MCF 10A (cell line): ENCODE data around the gene PTRH2. TPM values are rescaled to one million over a fixed set of nuclear protein-coding genes. Genes with fewer than 3 reads are reported as not detected.
A peak's percentile ranks its signal among the peaks of the same experiment; 100 is the strongest.

ENCODE experiments used
- BruUV-seq: library from RNA; stranded (reverse); fragments of 400-500 nt; replicated peaks from 2 replicates; lab custom pipeline; 2021; lab: Mats Ljungman, UMichigan
- CTCF ChIA-PET: fragments of 300-600 bp; sonication (Branson Sonifier 250); formaldehyde crosslinking; extraction: SDS; loops from one replicate; lab custom pipeline; 2021; ENCODE audit warnings: antibody characterized with exemption, inconsistent platforms; lab: Yijun Ruan, JAX
- POLR2A ChIA-PET: fragments of 300-600, 350-650 bp; sonication (Branson Sonifier 250); formaldehyde crosslinking; extraction: SDS; loops from one replicate; lab custom pipeline; 2020; ENCODE audit warnings: antibody characterized with exemption, inconsistent platforms; lab: Yijun Ruan, JAX
- DNase-seq: peaks from one replicate; pipeline ENCODE4 v3.0.0-alpha.2; 2018; ENCODE audit not compliant: unreplicated experiment
- H3K27ac Mint-ChIP-seq: one replicate; pipeline ENCODE4 v1.8.0; 2022; ENCODE audit warnings: mild to moderate bottlenecking, low read depth, mixed read lengths; ENCODE audit not compliant: unreplicated experiment
- H3K27me3 Mint-ChIP-seq: one replicate; pipeline ENCODE4 v1.8.0; 2022; ENCODE audit warnings: mixed read lengths; ENCODE audit not compliant: insufficient read depth, unreplicated experiment
- H3K36me3 Mint-ChIP-seq: one replicate; pipeline ENCODE4 v1.8.0; 2022; ENCODE audit warnings: mild to moderate bottlenecking, moderate library complexity, mixed read lengths; ENCODE audit not compliant: insufficient read depth, unreplicated experiment
- H3K4me1 Mint-ChIP-seq: one replicate; pipeline ENCODE4 v1.8.0; 2022; ENCODE audit warnings: mixed read lengths; ENCODE audit not compliant: insufficient read depth, unreplicated experiment
- H3K4me3 Mint-ChIP-seq: one replicate; pipeline ENCODE4 v1.8.0; 2022; ENCODE audit warnings: mild to moderate bottlenecking, moderate library complexity, mixed read lengths; ENCODE audit not compliant: unreplicated experiment
- H3K9me3 Mint-ChIP-seq: one replicate; pipeline ENCODE4 v1.8.0; 2022; ENCODE audit warnings: mixed read lengths; ENCODE audit not compliant: unreplicated experiment
- CTCF ChIP-seq: fragments of 200-600 bp; IDR thresholded peaks from one replicate; pipeline ENCODE4 v1.8.0; 2022; ENCODE audit warnings: antibody characterized with exemption, mild to moderate bottlenecking; ENCODE audit not compliant: unreplicated experiment
- intact Hi-C: fragments of 100-400 bp; cut with micrococcal nuclease; formaldehyde crosslinking; loops from 2 replicates; pipeline ENCODE4 v1.14.1; 2022
- total RNA-seq: library from RNA; stranded (reverse); gene quantifications from 2 replicates; pipeline ENCODE4 v1.2.3, GENCODE V29; 2022

PTRH2 gene
- total RNA-seq, 1 experiment from 2014 or later, result 51.7 TPM

DNA sequence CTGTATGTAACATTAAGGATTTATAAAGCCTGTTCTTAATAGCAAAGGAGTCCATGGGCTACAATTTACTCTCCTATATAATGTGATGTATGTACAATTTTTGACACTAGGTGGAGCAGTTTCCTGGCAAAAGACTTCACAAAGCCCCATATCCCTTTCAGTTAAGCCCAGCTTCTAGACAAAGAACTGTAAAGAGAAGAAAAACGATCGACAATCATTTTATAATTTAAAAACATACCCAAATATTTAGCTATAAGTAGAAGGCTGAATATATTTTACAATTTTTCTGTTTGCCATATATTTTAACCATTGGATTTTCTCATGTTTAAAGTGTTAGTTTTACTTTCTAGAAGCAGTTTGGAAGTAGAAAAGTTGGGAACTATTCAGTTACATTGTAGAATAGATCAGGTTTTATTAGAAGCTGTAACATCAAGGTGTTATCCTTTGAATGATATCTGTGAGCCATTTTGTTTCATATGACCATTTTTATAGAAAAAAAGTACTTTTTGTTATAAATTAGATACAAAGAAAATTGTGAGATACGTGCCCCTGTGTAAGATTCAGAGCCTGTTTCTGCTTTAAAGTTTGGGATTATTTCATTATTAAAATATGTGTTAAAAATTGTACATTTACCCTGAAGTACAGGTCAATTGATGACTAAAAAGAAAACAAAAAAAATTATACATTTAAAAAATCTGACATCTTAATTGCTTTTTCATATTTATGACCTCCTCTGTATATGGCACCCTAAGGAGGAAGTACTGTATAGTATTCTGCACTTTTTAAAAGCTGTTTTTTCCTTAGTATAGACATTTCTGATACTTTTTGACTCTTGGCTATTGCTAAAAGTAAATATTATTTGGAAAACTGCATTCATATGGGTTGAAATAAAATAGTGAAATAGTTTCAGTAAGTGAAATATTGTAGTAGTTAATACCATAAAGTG, 46.6 kb upstream of the PTRH2 start:
- peak overlapping the region; percentile 56 for H3K4me3 Mint-ChIP-seq
- intact Hi-C loops, result loop anchor here (1.0 kb wide), 5 partner anchors 33 to 161 kb away; no protein-coding TSS in a partner anchor
- peaks cover 16% of the 10 kb centered on the region for H3K36me3 Mint-ChIP-seq
- peak; percentile 62 for TF ChIP-seq CTCF
- ChIA-PET POLR2A (interaction anchor here (0.6 to 7.0 kb wide), 19 partner anchors 9 to 1737 kb away, joined by 3 to 142 read pairs (median 6); partner anchors contain the start of genes CLTC, PTRH2, RPS6KB1 and TUBD1), CTCF (interaction anchor here (0.6 to 7.2 kb wide), 24 partner anchors 8 to 282 kb away, joined by 3 to 81 read pairs (median 5); partner anchors contain the start of gene VMP1)
- TSS peak; percentile 96 for BruUV-seq
- peak overlapping the region; percentile 83 for H3K27ac Mint-ChIP-seq
- DNase-seq, result peak; percentile 86
- peaks cover 23% of the 10 kb centered on the region for H3K4me1 Mint-ChIP-seq
- H3K27me3 Mint-ChIP-seq, result no peaks in the 10 kb centered on the region
- H3K9me3 Mint-ChIP-seq, result no peaks in the 10 kb centered on the region

DNA sequence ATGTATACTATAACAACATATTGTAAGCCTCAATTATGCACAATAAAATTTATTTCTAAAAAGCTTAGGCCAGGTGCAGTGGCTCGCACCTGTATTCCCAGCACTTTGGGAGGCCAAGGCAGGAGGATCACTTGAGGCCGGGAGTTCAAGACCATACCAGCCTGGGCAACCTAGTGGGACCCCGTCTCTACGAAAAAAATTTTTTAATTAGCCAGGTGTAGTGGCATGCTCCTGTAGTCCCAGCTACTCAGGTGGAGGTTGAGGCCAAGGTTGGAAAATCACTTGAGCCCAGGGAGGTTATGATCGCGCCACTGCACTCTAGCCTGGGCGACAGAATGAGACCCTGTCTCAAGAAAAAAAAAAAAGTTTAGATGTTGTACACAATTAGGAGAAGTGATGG, 45.7 kb upstream of the PTRH2 start:
- no peak for DNase-seq
- intact Hi-C loops, result loop anchor here (1.0 kb wide), 4 partner anchors 86 to 161 kb away; no protein-coding TSS in a partner anchor
- no peak for TF ChIP-seq CTCF
- CTCF ChIA-PET, result interaction anchor here (0.7 to 7.2 kb wide), 12 partner anchors 10 to 285 kb away, joined by 3 to 81 read pairs (median 6); partner anchors contain the start of genes RPS6KB1, TUBD1 and VMP1
- H3K27ac Mint-ChIP-seq, result no peak overlapping the region
- BruUV-seq, result no TSS peak
- no peak overlapping the region for H3K4me3 Mint-ChIP-seq
- no peaks in the 10 kb centered on the region for H3K9me3 Mint-ChIP-seq
- H3K36me3 Mint-ChIP-seq, result peaks cover 21% of the 10 kb centered on the region
- H3K27me3 Mint-ChIP-seq, result no peaks in the 10 kb centered on the region
- POLR2A ChIA-PET, result interaction anchor here (0.6 to 7.0 kb wide), 12 partner anchors 10 to 140 kb away, joined by 3 to 142 read pairs (median 12); partner anchors contain the start of genes PTRH2, RPS6KB1, TUBD1 and VMP1
- H3K4me1 Mint-ChIP-seq, result peaks cover 21% of the 10 kb centered on the region

DNA sequence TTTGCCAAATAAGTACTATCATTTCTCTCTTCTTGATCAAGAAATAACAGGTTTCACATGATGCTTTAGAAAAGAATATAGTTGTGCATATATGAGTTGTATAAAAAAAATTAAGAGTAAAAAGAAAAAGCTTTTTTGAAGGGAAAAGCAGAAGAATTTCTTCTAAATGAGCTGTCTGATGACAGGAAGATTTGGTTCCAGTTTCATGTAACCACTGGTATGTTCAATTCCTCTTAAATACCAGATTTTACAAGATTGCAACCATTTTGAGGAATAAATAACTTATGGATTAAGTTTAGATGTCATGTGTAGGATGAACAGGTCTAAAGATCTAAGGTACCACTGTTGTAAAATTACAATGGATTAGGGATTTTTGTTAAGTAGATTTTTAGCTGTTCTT, 45.2 kb upstream of the PTRH2 start:
- TF ChIP-seq CTCF, result no peak
- no TSS peak for BruUV-seq
- POLR2A ChIA-PET, result interaction anchor here (0.6 to 7.0 kb wide), 8 partner anchors 17 to 141 kb away, joined by 3 to 142 read pairs (median 18); partner anchors contain the start of genes PTRH2, RPS6KB1, TUBD1 and VMP1
- no peaks in the 10 kb centered on the region for H3K9me3 Mint-ChIP-seq
- no peak for DNase-seq
- peaks cover 22% of the 10 kb centered on the region for H3K36me3 Mint-ChIP-seq
- no peak overlapping the region for H3K4me3 Mint-ChIP-seq
- peaks cover 19% of the 10 kb centered on the region for H3K4me1 Mint-ChIP-seq
- H3K27me3 Mint-ChIP-seq, result no peaks in the 10 kb centered on the region
- CTCF ChIA-PET, result interaction anchor here (0.6 to 7.2 kb wide), 12 partner anchors 11 to 285 kb away, joined by 3 to 81 read pairs (median 6); partner anchors contain the start of genes RPS6KB1 and TUBD1
- no peak overlapping the region for H3K27ac Mint-ChIP-seq
- intact Hi-C loops, result no loop called here
